Kidney (tissue), 14 donors: Measurements from ENCODE around the gene SERINC5. TPM values are rescaled to one million over a fixed set of nuclear protein-coding genes. Genes with fewer than 3 reads are reported as not detected.

ENCODE experiments used
- DNase-seq, 5 donors: peaks; one replicate each; pipeline ENCODE4 v3.0.0-alpha.2; 2013 to 2020
- FAIRE-seq: peaks from 2 replicates; lab custom pipeline; 2012; peaks lifted over from hg19 to GRCh38; lab: Jason Lieb, UNC
- H3K27ac ChIP-seq, 2 donors: one replicate each; pipeline ENCODE4 v1.7.0; 2013; ENCODE audit warnings: low read depth in 2 of 2, low read length in 2 of 2, inconsistent platforms in 1 of 2
- H3K27me3 ChIP-seq: one replicate; pipeline ENCODE4 v1.7.1; 2013; ENCODE audit warnings: low read length, inconsistent platforms; ENCODE audit not compliant: control insufficient read depth, insufficient read depth
- H3K36me3 ChIP-seq, 3 donors: one replicate each; pipeline versions ENCODE4 v1.7.0 to v1.7.1; 2013; ENCODE audit warnings: low read length in 3 of 3, control low read depth in 1 of 3, inconsistent platforms in 1 of 3; ENCODE audit not compliant: insufficient read depth in 3 of 3, control insufficient read depth in 2 of 3
- H3K4me1 ChIP-seq, 3 donors: one replicate each; pipeline versions ENCODE4 v1.7.0 to v1.7.1; 2013; ENCODE audit warnings: low read length in 3 of 3, inconsistent platforms in 1 of 3, low read depth in 1 of 3; ENCODE audit not compliant: control insufficient read depth in 2 of 3, insufficient read depth in 2 of 3
- H3K4me3 ChIP-seq, 3 donors: one replicate each; pipeline versions ENCODE4 v1.7.0 to v1.8.1; 2013; ENCODE audit warnings: low read length in 3 of 3, control low read depth in 1 of 3, inconsistent platforms in 1 of 3
- H3K9ac ChIP-seq, 3 donors: one replicate each; pipeline versions ENCODE4 v1.7.0 to v1.7.1; 2013; ENCODE audit warnings: low read length in 3 of 3, control low read depth in 1 of 3, inconsistent platforms in 1 of 3
- H3K9me3 ChIP-seq, 3 donors: one replicate each; pipeline versions ENCODE4 v1.7.0 to v1.7.1; 2013; ENCODE audit warnings: low read length in 3 of 3, control low read depth in 1 of 3, inconsistent platforms in 1 of 3; ENCODE audit not compliant: control insufficient read depth in 2 of 3, insufficient read depth in 1 of 3
- CTCF ChIP-seq: IDR thresholded peaks from 3 replicates; pipeline ENCODE4 v1.5.1; 2012; ENCODE audit warnings: mild to moderate bottlenecking, moderate library complexity, borderline replicate concordance; ENCODE audit not compliant: insufficient read depth; ENCODE audit errors: extremely low read depth
- intact Hi-C: fragments of 100-400 bp; cut with DNase I; formaldehyde crosslinking; loops from one replicate; pipeline ENCODE4 v1.11.1; 2022
- polyA plus RNA-seq: library from polyadenylated mRNA; stranded (reverse); fragments of 350-450 nt; fragmentation: Illumina TruSeq; extraction: RNeasy Lipid Tissue Mini Kit (QIAGEN cat#74804); gene quantifications from one replicate; pipeline ENCODE4 v1.2.3, GENCODE V29; 2014; ENCODE audit warnings: low read depth, low replicate concordance; ENCODE audit not compliant: insufficient read depth
- total RNA-seq: library from RNA; stranded (reverse); fragmentation: NEBNext Ultra II Directional; extraction: Animal tissue kit (Norgen Biotek cat#: 25700); gene quantifications from one replicate; pipeline ENCODE4 v1.2.1, GENCODE V29; 2021
- donor health status: control.
- donor health status: control.
- donor health status: control.
- donor health status: control.
- donor health status: control.
- donor health status: DM: yes; HTN: yes; CAD: no.
- donor health status: Normal renal cell carcinoma (clear cell type).

SERINC5 gene
- total and polyA plus RNA-seq, 2 donors from 2014 or later = 3.9 to 23.8 TPM

GRCh38 chr5:80125022-80125961 is 130.6 kb downstream of the SERINC5 start:
- Histone ChIP-seq H3K36me3 (no peaks in the 10 kb centered on the region), H3K4me1 (peaks cover 0 to 4% (median 0%) of the 10 kb centered on the region in 3 donors), H3K27ac (no peak overlapping the region), H3K9ac (no peak overlapping the region), H3K4me3 (no peak overlapping the region), H3K27me3 (no peaks in the 10 kb centered on the region), H3K9me3 (no peaks in the 10 kb centered on the region)
- DNase-seq = no peak
- intact Hi-C loops = no loop called here
- no peak for FAIRE-seq
- TF ChIP-seq CTCF = no peak

- intact Hi-C loops = no loop called here
- Histone ChIP-seq H3K27ac (no peak overlapping the region), H3K9ac (no peak overlapping the region), H3K9me3 (no peaks in the 10 kb centered on the region), H3K4me3 (no peak overlapping the region), H3K4me1 (peaks cover 0 to 4% (median 0%) of the 10 kb centered on the region in 3 donors), H3K36me3 (no peaks in the 10 kb centered on the region), H3K27me3 (no peaks in the 10 kb centered on the region)
- FAIRE-seq = no peak
- DNase-seq = no peak
- no peak for TF ChIP-seq CTCF
Observed at GRCh38 chr5:80124121-80124918, 131.5 kb downstream of the SERINC5 start.

GRCh38 chr5:80122579-80122978 is 133.3 kb downstream of the SERINC5 start:
- no peaks in the 10 kb centered on the region for H3K4me1 ChIP-seq
- H3K9ac ChIP-seq = no peak overlapping the region
- DNase-seq (no peak), FAIRE-seq (no peak)
- no peak overlapping the region for H3K27ac ChIP-seq
- no peak overlapping the region for H3K4me3 ChIP-seq
- intact Hi-C loops = no loop called here
- no peaks in the 10 kb centered on the region for H3K9me3 ChIP-seq
- H3K27me3 ChIP-seq = no peaks in the 10 kb centered on the region
- no peak for TF ChIP-seq CTCF
- no peaks in the 10 kb centered on the region for H3K36me3 ChIP-seq
